Gastroesophageal sphincter (tissue), 3 donors: ENCODE data around the gene STX8.

Experiments
- EP300 ChIP-seq: sonication (generic); formaldehyde crosslinking; IDR thresholded peaks from one replicate; pipeline ENCODE4 v1.6.1; 2017; ENCODE audit warnings: antibody characterized with exemption, mild to moderate bottlenecking
- POLR2A ChIP-seq, 2 donors: fragments of 450-650 bp; IDR thresholded peaks; one replicate each; pipeline ENCODE4 v1.6.1; 2017; ENCODE audit warnings: antibody characterized with exemption in 2 of 2, mild to moderate bottlenecking in 2 of 2, moderate library complexity in 1 of 2
- TF ChIP-seq, protein P1 (sequence below), 4 experiments: fragments of 200-600 bp in 2 of 4; fragments of 450-650 bp in 2 of 4; sonication (generic) in 1 of 4; IDR thresholded peaks; one replicate each; pipeline ENCODE4 v1.5.1; 2017 to 2019; ENCODE audit warnings: antibody characterized with exemption in 4 of 4, mild to moderate bottlenecking in 2 of 4, moderate library complexity in 2 of 4

DNA sequence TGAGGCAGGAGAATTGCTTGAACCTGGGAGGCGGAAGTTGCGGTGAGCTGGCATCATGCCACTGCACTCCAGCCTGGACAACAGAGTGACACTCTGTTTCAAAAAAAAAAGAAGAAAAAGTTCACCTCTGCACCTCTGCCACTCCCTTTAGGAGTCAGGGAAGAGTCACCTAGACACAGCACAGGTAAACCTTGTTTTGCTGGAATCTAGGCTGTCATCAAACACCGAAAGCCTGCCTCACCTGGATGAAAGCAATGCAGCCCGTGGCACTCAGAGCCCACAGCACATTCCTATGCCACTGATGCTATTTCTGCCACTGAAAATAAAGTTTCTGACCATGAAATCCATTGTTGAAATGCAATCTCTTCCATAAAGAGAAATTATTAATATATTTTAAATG, 23.0 kb upstream of the STX8 start:
- TF ChIP-seq POLR2A (IDR thresholded peaks at IDR 0.05), result no peak
- TF ChIP-seq, protein P1, sequence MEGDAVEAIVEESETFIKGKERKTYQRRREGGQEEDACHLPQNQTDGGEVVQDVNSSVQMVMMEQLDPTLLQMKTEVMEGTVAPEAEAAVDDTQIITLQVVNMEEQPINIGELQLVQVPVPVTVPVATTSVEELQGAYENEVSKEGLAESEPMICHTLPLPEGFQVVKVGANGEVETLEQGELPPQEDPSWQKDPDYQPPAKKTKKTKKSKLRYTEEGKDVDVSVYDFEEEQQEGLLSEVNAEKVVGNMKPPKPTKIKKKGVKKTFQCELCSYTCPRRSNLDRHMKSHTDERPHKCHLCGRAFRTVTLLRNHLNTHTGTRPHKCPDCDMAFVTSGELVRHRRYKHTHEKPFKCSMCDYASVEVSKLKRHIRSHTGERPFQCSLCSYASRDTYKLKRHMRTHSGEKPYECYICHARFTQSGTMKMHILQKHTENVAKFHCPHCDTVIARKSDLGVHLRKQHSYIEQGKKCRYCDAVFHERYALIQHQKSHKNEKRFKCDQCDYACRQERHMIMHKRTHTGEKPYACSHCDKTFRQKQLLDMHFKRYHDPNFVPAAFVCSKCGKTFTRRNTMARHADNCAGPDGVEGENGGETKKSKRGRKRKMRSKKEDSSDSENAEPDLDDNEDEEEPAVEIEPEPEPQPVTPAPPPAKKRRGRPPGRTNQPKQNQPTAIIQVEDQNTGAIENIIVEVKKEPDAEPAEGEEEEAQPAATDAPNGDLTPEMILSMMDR (IDR thresholded peaks at IDR 0.05), result no peak
- no peak for TF ChIP-seq EP300
